ENCODE data around the gene ZNF550. TPM values are rescaled to one million over a fixed set of nuclear protein-coding genes. Genes with fewer than 3 reads are reported as not detected.

Gene ZNF550
- total and polyA plus RNA-seq, 9 of the 15 experiments (the other 6 are each of a cell fraction or from before 2014, with no cell fraction given), result 1.6 to 11.8 (median 4.3) TPM

DNA sequence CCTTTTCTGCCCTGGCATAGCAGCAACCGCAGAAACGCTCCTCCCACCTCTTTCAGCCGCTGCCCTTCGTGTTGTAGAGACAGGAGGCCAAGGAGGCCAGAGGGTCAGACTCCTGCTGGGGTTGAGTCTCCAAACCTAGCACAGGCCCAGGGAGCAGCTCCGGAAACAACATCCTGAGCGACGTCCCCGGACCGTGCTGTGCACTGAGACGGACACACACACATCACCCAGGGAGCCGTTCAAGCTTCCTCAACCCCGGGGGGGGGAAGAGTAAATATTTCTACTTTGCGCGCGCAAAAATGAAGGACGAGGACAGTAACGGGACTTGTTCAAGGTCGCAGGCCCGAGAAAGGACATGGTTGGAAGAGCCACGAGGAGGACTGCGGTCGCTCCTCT, 657 bp downstream of the ZNF550 start (continued):
- TF ChIP-seq SRSF3 (IDR thresholded peaks at IDR 0.05; ENCODE audit: insufficient read depth, low read length), result no peak
- TF ChIP-seq, protein P1, sequence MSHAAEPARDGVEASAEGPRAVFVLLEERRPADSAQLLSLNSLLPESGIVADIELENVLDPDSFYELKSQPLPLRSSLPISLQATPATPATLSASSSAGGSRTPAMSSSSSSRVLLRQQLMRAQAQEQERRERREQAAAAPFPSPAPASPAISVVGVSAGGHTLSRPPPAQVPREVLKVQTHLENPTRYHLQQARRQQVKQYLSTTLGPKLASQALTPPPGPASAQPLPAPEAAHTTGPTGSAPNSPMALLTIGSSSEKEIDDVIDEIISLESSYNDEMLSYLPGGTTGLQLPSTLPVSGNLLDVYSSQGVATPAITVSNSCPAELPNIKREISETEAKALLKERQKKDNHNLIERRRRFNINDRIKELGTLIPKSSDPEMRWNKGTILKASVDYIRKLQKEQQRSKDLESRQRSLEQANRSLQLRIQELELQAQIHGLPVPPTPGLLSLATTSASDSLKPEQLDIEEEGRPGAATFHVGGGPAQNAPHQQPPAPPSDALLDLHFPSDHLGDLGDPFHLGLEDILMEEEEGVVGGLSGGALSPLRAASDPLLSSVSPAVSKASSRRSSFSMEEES (CRISPR knock-in tag; IDR thresholded peaks at IDR 0.05), result no peak
- no peak for TF ChIP-seq POLR2H (tag; IDR thresholded peaks at IDR 0.05; ENCODE audit: low read depth)
- TF ChIP-seq, protein P2, sequence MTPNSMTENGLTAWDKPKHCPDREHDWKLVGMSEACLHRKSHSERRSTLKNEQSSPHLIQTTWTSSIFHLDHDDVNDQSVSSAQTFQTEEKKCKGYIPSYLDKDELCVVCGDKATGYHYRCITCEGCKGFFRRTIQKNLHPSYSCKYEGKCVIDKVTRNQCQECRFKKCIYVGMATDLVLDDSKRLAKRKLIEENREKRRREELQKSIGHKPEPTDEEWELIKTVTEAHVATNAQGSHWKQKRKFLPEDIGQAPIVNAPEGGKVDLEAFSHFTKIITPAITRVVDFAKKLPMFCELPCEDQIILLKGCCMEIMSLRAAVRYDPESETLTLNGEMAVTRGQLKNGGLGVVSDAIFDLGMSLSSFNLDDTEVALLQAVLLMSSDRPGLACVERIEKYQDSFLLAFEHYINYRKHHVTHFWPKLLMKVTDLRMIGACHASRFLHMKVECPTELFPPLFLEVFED (CRISPR knock-in tag; conservative IDR thresholded peaks at IDR 0.05), result no peak
- TF ChIP-seq ESRRB (CRISPR knock-in tag; IDR thresholded peaks at IDR 0.05; ENCODE audit: borderline replicate concordance), result no peak
- TF ChIP-seq GATA2 (CRISPR knock-in tag; IDR thresholded peaks at IDR 0.05), result 0 out of 2 replicates have a peak, but pooled peaks have one; percentile 7
- no peak for TF ChIP-seq TAF1 (IDR thresholded peaks at IDR 0.05; ENCODE audit: control insufficient read depth, extremely low read depth, insufficient read depth, low read length, severe bottlenecking)
- no peak for TF ChIP-seq XRCC3 (IDR thresholded peaks at IDR 0.05)
- no peak for TF ChIP-seq ZNF830 (CRISPR knock-in tag; IDR thresholded peaks at IDR 0.05)
- TF ChIP-seq KDM5B (IDR thresholded peaks at IDR 0.05; ENCODE audit: insufficient replicate concordance, low read depth, low read length), result peak; percentile 15
- TF ChIP-seq BCOR (IDR thresholded peaks at IDR 0.05), result no peak
- TF ChIP-seq, protein P3, sequence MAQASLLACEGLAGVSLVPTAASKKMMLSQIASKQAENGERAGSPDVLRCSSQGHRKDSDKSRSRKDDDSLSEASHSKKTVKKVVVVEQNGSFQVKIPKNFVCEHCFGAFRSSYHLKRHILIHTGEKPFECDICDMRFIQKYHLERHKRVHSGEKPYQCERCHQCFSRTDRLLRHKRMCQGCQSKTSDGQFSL (CRISPR knock-in tag; IDR thresholded peaks at IDR 0.05), result no peak
- TF ChIP-seq, protein P3 (tag; IDR thresholded peaks at IDR 0.05), result no peak
- no peak for TF ChIP-seq ZSCAN32 (CRISPR knock-in tag; IDR thresholded peaks at IDR 0.05)
- TF ChIP-seq L3MBTL2 (IDR thresholded peaks at IDR 0.05), result peak; percentile 26; the same call in 1 of the 2 replicates
- TF ChIP-seq, protein P4, sequence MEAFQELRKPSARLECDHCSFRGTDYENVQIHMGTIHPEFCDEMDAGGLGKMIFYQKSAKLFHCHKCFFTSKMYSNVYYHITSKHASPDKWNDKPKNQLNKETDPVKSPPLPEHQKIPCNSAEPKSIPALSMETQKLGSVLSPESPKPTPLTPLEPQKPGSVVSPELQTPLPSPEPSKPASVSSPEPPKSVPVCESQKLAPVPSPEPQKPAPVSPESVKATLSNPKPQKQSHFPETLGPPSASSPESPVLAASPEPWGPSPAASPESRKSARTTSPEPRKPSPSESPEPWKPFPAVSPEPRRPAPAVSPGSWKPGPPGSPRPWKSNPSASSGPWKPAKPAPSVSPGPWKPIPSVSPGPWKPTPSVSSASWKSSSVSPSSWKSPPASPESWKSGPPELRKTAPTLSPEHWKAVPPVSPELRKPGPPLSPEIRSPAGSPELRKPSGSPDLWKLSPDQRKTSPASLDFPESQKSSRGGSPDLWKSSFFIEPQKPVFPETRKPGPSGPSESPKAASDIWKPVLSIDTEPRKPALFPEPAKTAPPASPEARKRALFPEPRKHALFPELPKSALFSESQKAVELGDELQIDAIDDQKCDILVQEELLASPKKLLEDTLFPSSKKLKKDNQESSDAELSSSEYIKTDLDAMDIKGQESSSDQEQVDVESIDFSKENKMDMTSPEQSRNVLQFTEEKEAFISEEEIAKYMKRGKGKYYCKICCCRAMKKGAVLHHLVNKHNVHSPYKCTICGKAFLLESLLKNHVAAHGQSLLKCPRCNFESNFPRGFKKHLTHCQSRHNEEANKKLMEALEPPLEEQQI (IDR thresholded peaks at IDR 0.05), result no peak
- no peak for TF ChIP-seq POLR3A (IDR thresholded peaks at IDR 0.05; ENCODE audit: borderline replicate concordance, extremely low read depth, insufficient read depth, insufficient read length)
- TF ChIP-seq GABPB1 (CRISPR knock-in tag; IDR thresholded peaks at IDR 0.05), result no peak
- no peak for TF ChIP-seq ZNF436 (CRISPR knock-in tag; IDR thresholded peaks at IDR 0.05)

All from K562 (cell line).